Ureter (tissue), 1 donor: ENCODE data around the gene NOX5. TPM values are rescaled to one million over a fixed set of nuclear protein-coding genes. Genes with fewer than 3 reads are reported as not detected.
"Not testable (repeated sequence)": the region's sequence is repeated elsewhere in the genome, so short reads cannot be mapped to it uniquely, and the experiment has no call there.

Experiments used
- DNase-seq: peaks from one replicate; pipeline ENCODE4 v3.0.0-alpha.2; 2020; ENCODE audit warnings: low spot score
- total RNA-seq: library from RNA; stranded (reverse); gene quantifications from one replicate; pipeline ENCODE4 v1.2.4, GENCODE V29; 2023
- donor health status: DM: yes; HTN: yes; CAD: no.

NOX5 gene
- 0.89 TPM for total RNA-seq

- DNase-seq, result no peak
Observed at GRCh38 chr15:69014454-69014853, at the start of gene NOX5. Gene NOX5, plus strand, starts transcription at chr15:69014695. Its CDS starts 41 bp downstream, at chr15:69014736.

- DNase-seq, result no peak
Observed at GRCh38 chr15:68966996-68967395, 47.5 kb upstream of the NOX5 start.

GRCh38 chr15:68967948-68968347 is 46.5 kb upstream of the NOX5 start:
- DNase-seq, result no peak

- DNase-seq, result no peak
Observed at GRCh38 chr15:68969298-68969697, 45.2 kb upstream of the NOX5 start.

GRCh38 chr15:68972201-68973065 is 42.1 kb upstream of the NOX5 start:
- DNase-seq, result no peak

- not testable (repeated sequence) for DNase-seq
Observed at GRCh38 chr15:68975651-68976160, 38.8 kb upstream of the NOX5 start.

- DNase-seq, result not testable (repeated sequence)
Observed at GRCh38 chr15:68977426-68977825, 37.1 kb upstream of the NOX5 start.

- no peak for DNase-seq
Observed at GRCh38 chr15:68979006-68979405, 35.5 kb upstream of the NOX5 start.

GRCh38 chr15:68979816-68980215 is 34.7 kb upstream of the NOX5 start:
- no peak for DNase-seq

GRCh38 chr15:68980786-68981185 is 33.7 kb upstream of the NOX5 start:
- DNase-seq, result no peak

- no peak for DNase-seq
Observed at GRCh38 chr15:68981941-68982340, 32.6 kb upstream of the NOX5 start.

GRCh38 chr15:68982976-68983563 is 31.4 kb upstream of the NOX5 start:
- no peak for DNase-seq

GRCh38 chr15:68983961-68984481 is 30.5 kb upstream of the NOX5 start:
- DNase-seq, result no peak

- no peak for DNase-seq
Observed at GRCh38 chr15:68984586-68984985, 29.9 kb upstream of the NOX5 start.

GRCh38 chr15:68985361-68985891 is 29.1 kb upstream of the NOX5 start:
- DNase-seq, result no peak

- DNase-seq, result no peak
Observed at GRCh38 chr15:68986322-68986721, 28.2 kb upstream of the NOX5 start.

- DNase-seq, result no peak
Observed at GRCh38 chr15:68987120-68987519, 27.4 kb upstream of the NOX5 start.

GRCh38 chr15:68987676-68988075 is 26.8 kb upstream of the NOX5 start:
- no peak for DNase-seq

- DNase-seq, result no peak
Observed at GRCh38 chr15:68989541-68990230, 24.8 kb upstream of the NOX5 start.

- no peak for DNase-seq
Observed at GRCh38 chr15:68990231-68990991, 24.1 kb upstream of the NOX5 start.

GRCh38 chr15:68990992-68991500 is 23.4 kb upstream of the NOX5 start:
- DNase-seq, result no peak
